ENCODE results near the gene CAV3. TPM values are rescaled to one million over a fixed set of nuclear protein-coding genes. Genes with fewer than 3 reads are reported as not detected.

CAV3 gene
- polyA plus RNA-seq, 1 donor: 339 TPM

DNA sequence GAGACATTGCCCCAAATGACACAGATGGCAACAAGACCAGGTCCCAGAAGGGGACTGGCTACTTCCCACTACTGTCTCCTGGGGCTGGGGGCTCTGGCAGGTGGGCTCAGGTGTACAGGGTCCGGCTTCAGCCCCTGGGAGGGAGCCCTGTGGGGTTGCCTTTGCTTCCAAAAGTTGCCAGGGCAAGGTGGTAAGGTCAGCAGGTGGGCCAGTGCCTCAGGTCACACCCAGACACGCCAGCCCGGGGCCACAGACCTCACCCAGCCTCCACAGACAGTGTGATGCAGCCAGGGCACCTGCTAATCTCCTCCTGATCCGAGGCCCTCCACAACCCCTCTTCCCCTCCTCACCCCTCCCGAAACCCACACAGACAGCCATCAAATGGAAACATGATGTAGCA, 28.3 kb downstream of the CAV3 start:
- DNase-seq (ENCODE audit: low read depth): no peak

DNA sequence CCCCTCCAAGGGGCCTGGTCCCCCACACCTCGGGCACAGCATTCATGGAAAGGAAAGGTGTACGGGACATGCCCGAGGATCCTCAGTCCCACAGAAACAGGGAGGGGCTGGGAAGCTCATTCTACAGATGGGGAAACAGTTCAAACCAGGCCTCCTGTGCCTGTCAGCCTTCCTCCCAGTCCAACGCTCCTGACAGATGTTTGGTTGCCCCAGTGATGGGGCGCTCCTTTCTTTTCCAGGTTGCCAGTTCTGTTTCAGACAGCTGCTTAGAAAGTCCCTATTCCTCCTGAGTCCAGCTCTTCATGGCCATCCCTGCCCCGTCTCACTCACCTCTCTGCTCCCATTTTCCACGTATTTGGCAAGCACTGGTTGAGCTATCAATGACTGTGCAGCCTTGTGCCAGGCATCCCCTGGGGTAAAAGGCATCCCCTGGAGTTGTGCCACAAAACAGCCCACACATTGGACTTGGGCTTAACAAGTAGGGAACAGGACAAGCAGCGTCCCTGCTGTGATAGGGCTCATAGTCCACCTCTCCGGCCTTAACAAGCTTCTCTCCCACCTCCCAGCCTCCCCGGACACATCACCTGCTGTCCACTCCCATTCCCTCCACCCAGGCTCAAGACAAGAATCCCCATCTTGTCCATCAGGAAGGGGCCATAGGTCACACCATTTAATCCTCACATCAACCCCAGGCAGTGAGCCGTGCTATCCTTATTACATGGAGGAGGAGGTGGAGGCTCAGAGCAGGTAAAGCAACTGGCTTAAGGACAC, 29.2 kb downstream of the CAV3 start:
- DNase-seq (ENCODE audit: low read depth): no peak

DNA sequence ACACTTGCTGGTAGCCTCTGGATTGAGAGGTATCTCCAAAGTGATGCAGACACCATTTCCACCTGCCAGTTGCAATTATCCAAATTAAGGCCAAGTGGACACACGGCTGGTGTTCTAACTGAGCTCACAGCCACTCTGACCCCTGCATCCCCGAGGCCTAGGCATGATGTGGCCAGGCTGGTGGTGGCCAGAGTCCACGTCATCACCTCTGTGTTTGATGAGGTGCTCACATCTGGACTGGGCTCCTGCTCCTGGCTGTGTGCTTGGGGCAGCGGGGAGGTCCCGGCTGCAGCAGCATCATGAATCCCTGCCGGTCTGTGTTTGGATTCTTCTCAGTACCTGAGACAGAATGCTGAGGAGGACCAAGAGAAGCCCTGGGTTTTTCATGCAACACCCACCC, 30.9 kb downstream of the CAV3 start:
- DNase-seq (ENCODE audit: low read depth): no peak

DNA sequence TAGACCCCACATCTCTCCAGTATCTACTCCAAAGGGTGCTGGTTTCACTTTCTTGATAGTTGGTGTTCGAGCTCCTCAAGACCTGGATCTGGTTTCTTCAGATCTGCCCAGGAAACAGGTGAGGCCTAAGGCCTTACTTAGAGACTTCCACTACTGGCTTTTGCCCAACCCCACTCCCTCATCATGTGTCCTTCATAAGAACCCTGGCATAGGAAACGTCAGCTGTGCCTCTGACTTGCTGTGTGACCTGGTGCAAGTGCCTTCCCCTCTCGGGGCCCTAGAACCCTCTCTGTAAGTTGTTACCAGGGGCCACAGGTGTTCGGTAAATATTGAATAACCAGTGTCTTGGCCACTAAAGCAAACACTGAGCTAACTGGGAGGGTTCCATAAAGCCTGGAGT, 31.9 kb downstream of the CAV3 start:
- DNase-seq (ENCODE audit: low read depth): no peak

DNA sequence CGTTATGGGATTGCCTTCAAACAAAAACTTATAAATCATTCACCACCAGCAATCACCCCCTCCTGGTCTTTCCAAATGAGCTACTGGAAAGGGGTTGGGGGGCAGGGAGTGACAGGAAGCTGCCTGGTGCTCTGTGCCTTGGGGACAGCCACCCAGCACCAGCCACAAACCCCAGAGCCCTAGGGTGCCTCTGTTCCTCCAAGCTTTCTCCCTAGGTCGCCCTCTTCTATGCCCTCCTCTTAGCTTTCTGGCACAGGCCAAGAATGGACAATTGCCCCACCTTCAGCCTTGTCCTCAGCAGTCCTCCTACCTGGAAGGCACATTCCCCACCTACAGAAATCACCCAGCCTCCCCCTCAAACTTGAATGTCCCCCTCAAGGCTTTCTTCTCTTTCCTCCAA, 32.5 kb downstream of the CAV3 start:
- DNase-seq (ENCODE audit: low read depth): no peak

DNA sequence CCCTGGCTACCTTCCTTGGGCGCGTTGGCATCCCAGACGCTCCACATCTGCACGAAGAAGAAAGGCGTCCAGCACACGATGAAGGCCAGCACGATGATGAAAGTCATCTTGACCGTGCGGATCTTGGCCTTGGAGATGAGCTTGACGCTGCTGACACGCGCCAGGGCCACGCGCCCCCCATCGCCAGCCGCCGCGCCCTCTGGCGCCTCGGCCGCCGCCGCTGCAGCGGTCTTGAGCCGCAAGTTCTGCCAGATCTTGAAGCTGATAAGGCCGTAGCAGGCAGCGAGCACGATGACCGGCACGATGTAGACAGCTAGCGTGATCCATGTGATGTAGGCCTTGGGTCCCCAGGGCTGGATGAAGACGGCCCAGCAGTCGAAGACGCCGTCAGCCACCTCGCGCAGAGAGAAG, 33.7 kb downstream of the CAV3 start:
- DNase-seq (ENCODE audit: low read depth): no peak

DNA sequence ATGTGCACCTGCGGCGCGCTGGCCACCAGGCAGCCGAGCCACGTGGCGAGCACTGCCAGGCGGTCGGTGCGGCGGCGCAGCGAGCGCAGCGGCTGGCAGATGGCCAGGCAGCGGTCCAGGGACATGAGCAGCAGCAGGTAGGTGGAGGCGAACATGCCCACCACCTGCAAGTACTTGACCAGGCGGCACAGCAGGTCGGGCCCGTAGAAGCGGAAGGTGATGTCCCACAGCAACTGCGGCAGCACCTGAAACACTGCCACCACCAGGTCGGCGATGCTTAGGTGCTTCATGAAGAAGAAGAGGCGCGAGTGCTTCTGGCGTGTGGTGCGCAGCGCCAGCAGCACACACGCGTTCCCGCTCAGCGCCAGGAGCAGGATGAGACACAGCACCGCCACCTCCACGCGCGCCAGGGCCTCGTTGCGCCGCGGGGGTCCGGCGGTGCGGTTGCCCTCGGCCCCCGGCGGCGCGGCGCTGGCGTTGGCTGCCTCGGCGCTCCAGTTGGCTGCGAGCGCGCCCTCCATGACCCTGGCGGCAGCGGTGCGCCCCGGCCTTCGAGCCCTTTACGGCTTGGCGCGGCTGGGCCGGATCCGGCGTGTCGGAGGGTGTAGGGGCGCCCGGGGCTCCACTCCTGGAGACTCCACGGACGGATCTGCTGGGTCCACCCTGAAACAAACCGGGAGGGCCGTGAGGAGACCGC, 34.2 kb downstream of the CAV3 start:
- no peak for DNase-seq (ENCODE audit: low read depth)

DNA sequence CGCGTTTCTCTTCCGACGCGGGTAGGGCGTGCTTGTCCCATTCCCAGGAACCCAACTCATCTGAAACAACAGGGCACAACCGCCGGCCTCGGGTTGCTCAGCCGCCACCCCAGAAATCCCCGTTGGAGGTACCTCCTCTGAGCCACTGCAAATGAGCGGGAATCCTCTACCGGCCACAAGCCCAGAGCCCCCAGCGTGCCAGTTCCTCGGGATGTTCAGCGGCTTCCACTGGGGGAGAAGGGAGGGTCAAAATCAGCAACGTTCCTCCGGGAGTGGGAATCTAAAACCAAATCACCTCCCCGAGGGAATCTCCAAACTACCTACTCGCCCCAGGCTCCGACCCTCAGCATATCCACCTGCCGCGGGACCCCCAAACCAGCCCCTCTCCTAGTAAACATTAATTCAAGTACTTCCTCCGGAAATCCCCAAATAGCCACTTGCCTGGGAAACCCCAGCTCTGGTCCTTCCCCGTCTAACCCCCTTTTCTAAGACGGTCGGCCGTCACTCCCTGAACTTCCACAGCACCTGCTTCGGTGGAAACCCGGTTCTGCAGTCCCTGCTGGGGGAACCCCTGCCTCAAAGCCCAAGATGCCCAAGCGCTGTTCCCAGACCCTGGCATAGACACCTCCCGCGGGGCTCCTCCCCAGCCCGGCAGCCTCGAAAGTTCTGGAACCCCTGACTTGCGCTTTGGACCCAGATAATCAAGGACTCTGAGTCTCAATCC, 34.9 kb downstream of the CAV3 start:
- DNase-seq (ENCODE audit: low read depth): no peak

DNA sequence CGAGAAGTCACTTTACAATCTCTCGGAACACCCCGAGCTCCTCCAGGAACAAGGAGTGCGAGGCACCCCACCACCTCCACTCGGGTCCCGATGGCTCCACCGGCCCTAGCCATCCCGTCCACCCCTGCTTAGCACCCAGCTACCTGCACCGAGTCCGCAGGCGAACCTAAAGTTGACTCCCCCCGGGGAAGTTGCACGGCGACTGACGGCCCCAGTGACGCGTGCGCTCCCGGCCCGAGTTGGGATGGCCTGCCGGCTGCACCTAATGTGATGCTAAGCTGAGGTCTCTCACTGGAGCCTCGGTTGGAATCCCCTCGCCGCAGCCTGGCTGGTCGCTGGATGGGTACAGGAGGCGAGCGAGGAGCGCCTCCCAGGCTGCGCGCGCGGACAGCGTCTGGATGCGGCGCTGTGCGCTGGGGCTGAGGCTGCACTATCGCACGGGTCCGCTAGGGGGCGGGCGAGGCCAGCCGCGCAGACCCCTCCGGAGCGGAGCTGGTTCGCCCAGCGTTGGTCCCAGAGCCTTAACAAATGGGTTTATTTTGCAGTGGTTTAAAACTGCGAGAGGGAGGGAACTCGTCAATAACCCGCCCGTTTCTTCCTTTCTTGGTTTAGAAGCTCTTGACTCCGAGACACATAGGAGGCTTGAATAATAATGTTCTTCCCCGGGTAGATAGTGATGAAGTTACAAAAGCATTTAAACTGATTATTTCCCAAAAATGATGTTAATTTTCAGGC, 35.7 kb downstream of the CAV3 start, which contains the start of gene OXTR:
TSS of gene OXTR (minus strand) at position 526 of the 735 bp plus-strand sequence. CDS start 1,426 bp downstream, outside the sequence.
- peak; percentile 11 for DNase-seq (ENCODE audit: low read depth)

DNA sequence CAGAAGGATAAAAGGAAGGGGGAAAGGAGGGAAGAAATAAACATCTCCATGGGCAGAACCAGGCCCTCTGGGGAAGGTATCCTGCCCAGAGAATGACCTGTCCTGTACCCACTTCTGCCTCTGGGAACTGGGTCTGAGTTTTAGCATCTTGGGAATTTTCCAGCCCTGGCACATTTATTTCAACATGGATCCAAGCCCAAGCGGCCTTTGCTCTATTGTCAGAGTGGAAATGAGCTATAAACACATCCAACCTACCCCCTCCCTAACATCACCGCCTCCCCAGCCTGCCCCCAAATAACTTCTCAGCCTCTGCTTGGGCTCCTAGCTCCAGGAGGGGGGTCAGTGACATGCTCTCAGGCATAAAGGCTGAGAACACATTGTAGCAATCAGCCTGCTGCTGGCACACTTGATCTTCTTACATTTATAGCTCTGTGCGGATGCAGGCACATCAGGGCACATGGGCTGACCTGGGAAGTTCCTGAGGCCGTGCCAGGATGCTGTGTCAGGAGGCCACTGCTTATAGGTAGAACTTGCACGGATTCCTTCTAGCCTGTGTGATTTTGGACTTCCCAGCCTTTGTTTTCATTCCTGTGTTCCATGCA, 40.4 kb downstream of the CAV3 start:
- no peak for DNase-seq (ENCODE audit: low read depth)

DNA sequence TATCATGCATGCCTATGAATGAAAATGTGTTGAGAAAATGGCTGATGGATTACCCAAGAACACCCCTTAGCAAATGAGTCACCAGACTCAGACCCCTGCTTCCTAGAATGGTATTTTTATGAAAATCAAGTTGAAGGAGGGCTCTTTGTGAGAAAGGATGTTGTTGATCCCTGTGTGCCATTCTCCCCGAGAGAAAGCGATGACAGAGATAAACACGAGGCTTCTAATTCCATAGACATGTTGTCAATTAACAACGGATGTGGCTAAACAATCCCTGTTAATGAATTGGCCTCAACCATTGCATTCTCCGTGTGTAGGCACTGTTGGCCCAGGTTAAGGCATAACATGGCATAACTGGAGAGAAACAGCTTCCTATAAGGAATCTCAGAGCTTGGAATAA, 41.6 kb downstream of the CAV3 start:
- no peak for DNase-seq (ENCODE audit: low read depth)

DNA sequence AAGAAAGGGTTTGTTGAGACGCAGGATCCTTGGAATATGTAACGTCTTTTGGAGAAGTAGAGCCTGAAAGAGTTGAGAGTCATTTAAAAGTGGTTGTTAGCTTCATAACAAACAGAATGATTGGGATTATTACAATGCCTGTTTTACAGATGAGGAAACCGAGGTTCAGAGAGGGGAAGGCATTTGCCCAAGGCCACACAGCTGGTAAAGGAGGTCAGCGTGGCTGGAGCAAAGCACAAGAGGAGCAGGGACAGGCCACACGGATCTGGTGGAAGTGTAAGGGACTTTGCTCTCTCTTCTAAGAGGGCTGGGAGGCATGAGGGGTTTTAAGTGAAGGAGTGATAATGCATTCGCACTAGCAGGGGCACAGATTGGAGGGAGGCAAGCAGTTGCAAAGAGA, 42.0 kb downstream of the CAV3 start:
- no peak for DNase-seq (ENCODE audit: low read depth)

DNA sequence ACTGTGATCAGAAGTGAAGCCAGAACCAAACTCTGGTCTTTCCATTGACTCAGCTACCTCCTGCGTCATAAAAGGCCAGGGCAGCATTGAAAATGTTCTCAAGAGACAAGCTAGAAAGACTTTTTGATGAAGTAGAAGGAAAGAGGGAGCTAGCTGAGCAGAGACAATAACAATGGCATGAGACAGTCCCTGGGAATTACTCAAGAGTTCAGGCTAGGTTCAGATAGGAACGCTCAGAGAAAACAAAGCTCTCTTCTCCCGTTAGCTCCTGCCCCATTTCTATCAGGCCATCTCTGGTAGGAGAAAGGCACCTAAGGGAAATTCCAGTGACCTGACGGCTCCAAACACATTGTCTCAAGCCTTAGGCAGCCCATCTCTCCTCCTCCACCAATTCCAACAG, 42.8 kb downstream of the CAV3 start:
- no peak for DNase-seq (ENCODE audit: low read depth)

DNA sequence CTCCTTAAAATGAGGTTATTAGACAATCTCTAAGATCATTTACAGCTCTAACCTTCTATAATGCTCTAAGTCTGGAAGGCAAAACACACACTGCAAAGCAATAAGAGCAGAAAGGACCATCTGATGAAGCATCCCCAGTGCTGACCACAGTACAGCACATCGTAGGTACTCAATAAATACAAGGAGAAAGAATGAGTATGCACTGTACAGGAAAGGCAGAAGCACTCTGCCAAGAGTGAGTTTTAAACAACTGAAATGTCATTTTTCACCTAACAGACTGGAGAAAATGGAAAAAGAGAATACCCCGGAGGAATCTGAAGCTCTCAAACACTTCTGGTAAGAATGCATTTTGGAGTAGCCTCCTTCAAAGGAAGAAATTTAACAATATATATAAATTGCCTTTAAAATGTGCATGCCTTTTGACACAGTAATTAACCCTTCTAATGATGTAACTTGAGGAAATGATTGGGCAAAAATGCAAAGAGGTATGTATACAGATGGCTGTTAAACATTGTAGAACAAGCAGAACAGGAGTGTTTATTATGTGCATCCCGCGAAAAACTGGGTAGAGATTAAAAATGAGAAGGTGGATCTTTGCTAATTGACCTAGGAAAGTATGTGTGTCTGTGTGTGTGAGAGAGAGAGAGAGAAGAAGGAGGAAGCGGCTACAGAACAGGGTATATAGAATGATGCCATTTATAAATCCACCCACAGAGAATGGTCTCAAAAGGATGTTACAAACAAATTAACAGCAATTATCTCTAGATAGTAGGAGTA, 43.8 kb downstream of the CAV3 start:
- DNase-seq (ENCODE audit: low read depth): no peak

DNA sequence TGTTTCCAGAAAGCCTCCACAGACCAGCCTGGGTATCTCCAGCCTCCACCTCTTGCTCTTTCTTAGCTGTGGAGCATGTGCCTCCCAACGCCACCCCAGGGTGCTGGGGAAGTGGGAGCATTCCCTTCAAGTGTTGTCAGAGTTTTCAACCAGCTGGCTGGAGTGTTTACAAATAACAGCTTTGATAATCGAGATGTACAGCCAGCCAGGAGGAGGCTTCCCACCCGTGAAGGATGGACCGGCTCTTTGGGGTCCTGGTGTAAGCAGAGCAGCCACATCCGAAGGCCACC, 44.3 kb downstream of the CAV3 start:
- DNase-seq (ENCODE audit: low read depth): no peak

DNA sequence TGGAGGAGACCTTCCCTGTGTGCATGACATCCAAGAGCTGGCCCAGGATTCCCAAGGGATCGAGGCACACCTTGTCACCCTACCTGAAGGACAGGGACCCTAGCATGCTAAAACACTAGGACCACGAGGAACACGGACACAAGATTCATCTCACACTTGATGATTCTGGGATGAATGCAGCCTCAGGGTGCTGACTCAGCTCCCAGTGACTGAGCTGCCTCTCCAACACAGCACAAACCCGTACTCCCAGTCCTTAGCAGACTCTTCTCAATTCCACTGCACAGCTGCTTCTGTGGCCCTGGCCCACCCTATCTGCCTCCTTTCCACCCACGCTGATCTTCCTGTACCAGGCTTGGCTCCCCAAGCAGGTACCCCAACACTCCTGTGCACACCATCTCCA, 44.9 kb downstream of the CAV3 start:
- no peak for DNase-seq (ENCODE audit: low read depth)

DNA sequence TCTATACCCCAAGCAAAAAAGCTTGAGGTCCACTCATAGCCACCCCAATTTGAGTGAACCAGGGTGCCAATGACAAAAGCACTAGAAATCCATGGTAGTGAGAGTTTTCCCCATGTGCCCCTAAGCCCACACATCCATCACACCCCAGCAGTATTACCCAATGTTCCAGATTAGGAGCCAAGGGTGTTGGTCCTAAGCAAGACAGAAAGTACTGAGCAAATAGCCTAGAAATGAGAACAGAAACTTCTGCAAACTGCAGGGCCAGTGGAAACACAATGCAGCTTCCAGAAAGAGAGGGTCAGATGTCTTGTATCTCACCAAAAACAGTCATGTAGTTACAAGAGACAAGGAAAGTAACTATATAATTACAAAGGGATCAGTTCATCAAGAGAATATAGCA, 46.7 kb downstream of the CAV3 start:
- no peak for DNase-seq (ENCODE audit: low read depth)

DNA sequence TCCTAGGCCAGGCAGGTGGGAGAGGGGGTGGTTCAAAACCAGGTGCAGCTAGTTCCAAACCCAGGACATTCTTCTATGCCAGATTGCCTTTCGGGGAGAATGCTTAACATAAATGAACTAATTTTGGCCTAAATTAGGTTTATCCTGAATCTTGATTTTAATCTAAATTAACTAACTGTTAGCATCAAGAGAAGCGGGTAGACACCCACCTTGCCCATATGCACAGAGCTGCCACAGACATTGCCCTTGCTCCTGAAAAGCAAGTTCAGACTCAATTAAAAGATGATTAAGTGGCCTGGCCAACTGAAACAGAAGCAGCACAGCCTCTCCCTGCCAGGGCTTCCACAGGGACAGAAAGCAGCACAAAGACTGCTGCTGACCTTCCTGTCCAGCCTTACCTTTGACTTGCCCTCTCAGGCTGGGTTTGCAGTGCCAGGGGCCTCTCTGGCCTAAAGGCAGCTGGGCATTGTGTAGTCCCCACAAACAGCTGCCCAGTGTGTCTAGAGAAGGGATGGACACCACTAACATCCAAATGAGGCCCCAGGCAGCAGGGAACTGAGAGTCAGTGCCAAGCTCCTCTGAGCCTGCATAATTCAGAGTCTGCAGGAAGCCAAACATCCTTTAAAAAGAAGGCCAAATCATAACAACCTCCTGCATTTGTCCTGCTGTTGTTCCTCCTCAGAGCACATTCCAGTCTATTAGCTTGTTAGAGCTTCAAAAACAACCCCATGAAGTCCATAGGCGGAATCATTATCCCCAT, 51.3 kb downstream of the CAV3 start:
- DNase-seq (ENCODE audit: low read depth): no peak

DNA sequence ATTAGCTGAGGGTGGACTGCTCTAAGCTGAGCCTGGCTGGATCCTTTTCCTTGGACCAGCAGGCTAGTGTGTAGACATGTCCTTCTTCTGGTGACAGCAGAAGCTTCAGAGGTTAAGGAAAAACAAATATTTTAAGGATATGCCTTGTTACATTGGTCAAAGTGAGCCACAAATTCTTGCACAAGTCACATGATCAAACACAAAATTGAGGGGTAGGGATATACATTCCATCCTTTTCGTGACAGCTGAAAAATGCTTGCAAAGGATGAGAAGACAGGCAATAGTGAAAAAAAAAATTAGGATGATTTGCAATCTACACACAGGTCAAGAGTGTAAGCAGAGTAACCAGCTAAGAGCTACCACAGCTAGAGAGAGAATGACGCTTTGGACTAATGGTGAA, 56.9 kb downstream of the CAV3 start:
- DNase-seq (ENCODE audit: low read depth): no peak

DNA sequence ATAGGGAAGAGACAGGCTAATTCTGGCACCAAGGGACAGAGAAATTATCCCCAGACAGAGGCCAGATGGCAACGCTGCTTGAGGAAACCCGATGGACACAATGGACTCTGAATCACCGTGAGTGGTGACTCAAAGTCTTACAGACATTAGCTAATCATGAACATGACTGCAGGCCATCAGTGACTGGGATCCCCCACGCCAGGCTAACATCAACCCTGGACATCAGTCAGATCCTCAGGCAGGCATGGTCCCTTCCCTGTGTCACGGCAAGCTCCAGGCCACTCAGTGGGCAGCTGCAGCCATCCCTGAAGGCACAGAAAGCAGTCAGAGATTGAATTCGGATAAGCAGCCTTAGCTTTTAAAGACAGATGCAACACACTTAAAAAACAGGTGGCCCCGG, 59.6 kb downstream of the CAV3 start:
- DNase-seq (ENCODE audit: low read depth): no peak

Measured in forelimb muscle (tissue), 1 donor.